GM21360 (cell line): ENCODE results near the gene SLC2A11.
"Not testable (repeated sequence)": the region's sequence is repeated elsewhere in the genome, so short reads cannot be mapped to it uniquely, and the experiment has no call there.

ENCODE experiments used
- ATAC-seq: cut with Tn5 transposase; IDR thresholded peaks from one replicate; pipeline ENCODE4 v1.9.1; 2021; ENCODE audit warnings: mild to moderate bottlenecking, moderate library complexity; ENCODE audit not compliant: unreplicated experiment

The SLC2A11 gene

DNA sequence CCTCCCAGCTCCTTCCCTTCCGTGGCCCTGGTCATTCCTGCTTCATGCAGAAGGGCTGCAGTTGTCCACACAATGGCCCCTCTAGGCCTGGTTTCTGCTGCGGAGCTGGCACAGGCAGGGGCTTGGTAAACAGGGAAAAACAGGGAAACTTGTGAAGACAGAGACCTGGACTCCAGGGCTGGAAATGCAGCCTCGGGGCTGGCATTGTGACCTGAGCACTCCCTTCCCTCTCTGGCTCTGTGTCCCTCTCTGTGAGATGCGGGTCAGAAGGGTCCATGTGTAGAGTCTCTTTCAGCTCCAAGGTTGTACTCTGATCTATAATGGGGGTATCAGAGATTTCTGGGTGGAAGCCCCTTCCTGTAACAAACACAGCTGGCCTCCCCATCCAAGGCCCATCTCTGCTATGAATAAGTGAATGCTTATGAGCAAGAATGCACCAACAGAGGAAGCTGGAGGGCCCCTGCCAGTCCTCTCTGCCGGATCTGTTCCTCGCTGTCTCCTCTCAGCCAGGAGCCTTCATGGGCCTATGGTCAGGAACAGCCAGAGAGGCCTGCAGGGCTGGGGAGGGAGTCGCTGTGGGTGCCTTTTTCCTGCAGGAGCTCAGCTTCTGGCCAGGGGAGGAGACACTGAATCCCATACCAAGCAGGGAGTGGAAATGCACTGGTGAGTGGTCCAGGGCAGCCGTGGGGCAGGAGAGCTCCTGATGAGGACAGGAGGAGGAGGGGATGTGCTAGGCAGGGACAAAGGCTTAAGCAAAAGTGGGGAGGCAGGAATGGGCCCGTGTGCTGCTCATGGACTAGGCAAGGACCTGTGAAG, 12.2 kb upstream of the SLC2A11 start:
- ATAC-seq, result no peak

GRCh38 chr22:23846081-23846469, 11.6 kb upstream of the SLC2A11 start:
- ATAC-seq, result no peak

GRCh38 chr22:23847310-23847920, 10.3 kb upstream of the SLC2A11 start:
- no peak for ATAC-seq

DNA sequence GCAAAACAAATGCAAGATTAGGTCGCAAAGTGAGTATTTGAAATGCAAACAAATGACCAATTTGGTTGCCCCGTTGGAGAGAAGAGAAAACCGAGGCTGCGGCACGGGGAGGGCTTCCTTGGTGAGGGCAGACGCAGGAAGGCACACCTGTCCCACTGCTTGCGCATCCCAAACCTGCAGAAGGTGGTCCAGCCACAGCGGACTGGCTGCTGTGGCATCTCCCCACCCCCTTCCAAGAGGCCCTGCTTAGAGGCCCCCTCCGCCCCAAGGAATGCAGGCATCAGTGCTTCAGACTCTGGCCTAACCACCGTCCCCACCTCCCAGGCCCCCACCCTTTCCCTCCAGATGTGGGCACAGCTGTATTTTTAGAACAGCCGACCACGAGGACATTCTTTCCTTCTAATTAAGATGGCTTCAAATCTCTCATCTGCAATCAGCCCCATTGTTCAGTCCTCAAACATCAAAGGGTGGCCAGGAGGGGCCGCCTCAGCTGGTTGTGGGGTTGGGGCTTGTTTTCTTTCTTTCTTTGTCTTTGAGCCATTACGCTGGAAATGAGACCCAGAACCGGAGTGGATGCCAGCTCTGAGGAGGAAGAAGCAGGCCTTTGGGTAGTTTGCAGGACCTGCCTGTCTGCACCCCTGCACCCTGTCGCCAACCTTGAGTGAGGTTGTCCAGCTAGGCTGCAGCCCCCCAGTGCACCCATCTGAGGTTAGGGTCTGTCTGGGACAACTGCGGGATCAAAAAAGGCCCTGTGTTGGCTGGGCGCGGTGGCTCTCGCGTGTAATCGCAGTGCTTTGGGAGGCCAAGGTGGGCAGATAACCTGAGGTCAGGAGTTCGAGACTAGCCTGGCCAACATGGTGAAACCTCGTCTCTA, 9.4 kb upstream of the SLC2A11 start:
- ATAC-seq, result no peak

GRCh38 chr22:23849009-23850006, 8.4 kb upstream of the SLC2A11 start:
- ATAC-seq, result no peak

- ATAC-seq, result no peak
These were observed 7.5 kb upstream of the SLC2A11 start for GRCh38 chr22:23850136-23850611.

DNA sequence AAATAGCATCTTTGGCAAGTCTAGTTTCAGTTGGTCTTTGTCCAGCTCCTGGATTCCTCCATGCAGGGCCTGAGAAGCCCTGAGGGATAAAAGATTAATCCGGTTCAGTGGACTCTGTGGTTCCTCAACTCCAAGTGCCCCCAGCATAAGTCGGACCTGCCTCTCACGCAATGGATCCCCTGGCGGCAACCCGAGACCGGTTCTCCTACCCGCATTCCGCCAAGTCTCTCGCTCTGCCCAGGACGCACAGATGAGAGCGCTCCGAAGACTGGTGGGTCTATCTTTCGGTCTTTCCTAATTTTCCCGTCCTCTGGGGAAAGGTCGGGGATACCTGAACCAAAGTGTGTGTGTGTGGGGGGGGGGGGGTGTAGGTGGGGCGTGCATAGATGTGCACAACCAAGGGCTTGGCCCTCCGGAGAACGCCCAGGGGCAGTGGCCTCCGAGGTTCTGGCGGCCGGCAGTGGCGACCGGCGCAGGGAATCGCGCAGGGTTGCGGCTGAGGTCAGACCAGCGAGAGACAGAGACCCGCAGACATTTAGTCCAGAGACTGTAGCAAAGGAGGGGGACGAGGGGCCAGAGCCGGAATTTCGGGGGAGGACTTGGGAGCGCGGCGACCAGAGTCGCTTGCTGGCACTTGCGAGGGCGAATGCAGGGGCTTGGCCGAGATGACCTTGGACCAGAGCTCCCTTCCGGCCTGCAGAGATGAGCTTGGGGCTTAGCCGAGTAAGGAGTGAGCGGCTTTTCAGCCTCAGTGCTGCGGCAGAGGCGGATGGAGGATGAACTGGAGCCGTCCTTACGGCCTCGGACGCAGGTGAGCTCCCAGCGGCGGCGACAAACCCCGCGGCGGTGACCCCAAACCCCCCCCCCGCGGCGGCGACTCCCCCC, 712 bp upstream of the SLC2A11 start:
- peak; percentile 31 for ATAC-seq

GRCh38 chr22:23858484-23858815, 775 bp downstream of the SLC2A11 start:
- ATAC-seq, result no peak

DNA sequence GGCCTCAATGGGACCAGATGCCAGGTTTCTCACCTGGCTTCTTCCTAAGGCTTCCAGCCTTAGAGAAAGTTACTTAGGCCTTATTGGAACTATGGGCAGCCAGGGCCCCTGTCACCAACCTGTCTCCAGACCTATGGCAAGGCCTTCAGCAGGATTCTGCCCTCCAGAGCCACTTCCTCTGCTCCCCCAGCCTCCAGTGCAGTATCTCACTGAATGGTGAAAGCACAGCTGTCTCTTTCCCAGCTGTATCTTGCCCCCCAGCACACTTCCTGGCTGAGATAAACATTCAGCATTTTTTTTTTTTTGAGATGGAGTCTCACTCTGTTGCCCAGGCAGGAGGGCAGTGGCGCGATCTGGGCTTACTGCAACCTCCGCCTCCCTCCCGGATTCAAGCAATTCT, 1.5 kb downstream of the SLC2A11 start:
- ATAC-seq, result no peak

GRCh38 chr22:23860187-23860586, 2.5 kb downstream of the SLC2A11 start:
- ATAC-seq, result not testable (repeated sequence)

DNA sequence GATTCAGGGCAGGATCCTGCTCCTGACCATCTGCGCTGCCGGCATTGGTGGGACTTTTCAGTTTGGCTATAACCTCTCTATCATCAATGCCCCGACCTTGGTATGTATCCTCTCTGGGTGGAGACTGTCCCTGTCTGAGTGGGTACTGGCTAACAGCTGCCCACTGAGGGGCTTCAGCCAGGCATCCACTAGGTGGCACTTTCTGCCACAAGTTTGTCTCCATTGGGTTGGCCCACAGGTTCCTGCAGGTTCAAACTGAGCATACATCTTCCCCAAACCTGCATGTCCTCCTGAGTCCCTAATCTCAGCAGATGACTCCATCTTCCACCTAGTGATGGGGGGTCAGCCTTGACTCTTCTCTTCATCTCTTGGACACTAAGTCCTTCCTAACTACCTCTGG, 4.4 kb downstream of the SLC2A11 start:
- ATAC-seq, result no peak

GRCh38 chr22:23864499-23865154, 7.0 kb downstream of the SLC2A11 start:
- ATAC-seq, result not testable (repeated sequence)

- no peak for ATAC-seq
These were observed 10.9 kb downstream of the SLC2A11 start for GRCh38 chr22:23868580-23868979.

DNA sequence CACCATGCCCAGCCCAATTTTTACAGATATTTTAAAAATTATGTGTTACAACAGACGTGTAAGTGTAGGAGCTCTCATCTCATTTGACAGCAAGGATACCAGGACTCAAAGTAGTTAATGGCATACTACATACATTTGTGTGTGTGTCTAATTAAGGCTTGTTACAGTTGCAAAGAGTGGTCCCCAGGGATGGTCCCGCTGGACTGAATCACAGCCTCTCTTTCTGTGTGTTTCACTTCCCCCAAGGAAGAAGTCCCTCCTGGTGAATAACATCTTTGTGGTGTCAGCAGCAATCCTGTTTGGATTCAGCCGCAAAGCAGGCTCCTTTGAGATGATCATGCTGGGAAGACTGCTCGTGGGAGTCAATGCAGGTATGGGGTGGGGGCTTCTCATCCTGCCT, 17.2 kb downstream of the SLC2A11 start:
- ATAC-seq, result no peak

- no peak for ATAC-seq
These were observed 18.1 kb downstream of the SLC2A11 start for GRCh38 chr22:23875801-23876200.

- ATAC-seq, result no peak
These were observed 19.9 kb downstream of the SLC2A11 start for GRCh38 chr22:23877566-23877965.

DNA sequence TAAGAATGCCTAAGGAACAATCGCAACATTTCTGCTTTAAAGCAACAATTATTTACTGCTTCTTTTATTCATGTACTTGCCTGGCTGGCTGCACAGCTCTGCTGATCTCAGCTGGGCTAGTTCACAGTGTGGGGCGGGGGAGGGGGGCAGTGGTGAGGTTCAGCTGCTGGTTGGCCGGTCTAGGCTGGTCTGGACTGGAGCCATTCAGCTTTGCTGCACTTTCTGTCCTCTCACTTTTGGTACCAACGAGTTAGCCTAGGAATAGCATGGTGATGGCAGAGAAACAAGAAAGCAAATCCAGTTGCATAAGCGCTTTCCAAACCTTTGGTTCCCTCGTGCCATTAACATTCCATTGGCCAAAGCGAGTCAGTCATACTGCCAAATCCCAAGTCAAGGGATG, 20.5 kb downstream of the SLC2A11 start:
- no peak for ATAC-seq

- ATAC-seq, result no peak
These were observed 24.7 kb downstream of the SLC2A11 start for GRCh38 chr22:23882370-23882769.

GRCh38 chr22:23883658-23884057, 26.0 kb downstream of the SLC2A11 start:
- no peak for ATAC-seq
